GM19463 (cell line): Measurements from ENCODE around the gene WEE1.
"Not testable (repeated sequence)": the region's sequence is repeated elsewhere in the genome, so short reads cannot be mapped to it uniquely, and the experiment has no call there.

Experiments
- ATAC-seq: cut with Tn5 transposase; IDR thresholded peaks from one replicate; pipeline ENCODE4 v1.9.1; 2021; ENCODE audit warnings: mild to moderate bottlenecking, moderate library complexity; ENCODE audit not compliant: unreplicated experiment

The WEE1 gene

DNA sequence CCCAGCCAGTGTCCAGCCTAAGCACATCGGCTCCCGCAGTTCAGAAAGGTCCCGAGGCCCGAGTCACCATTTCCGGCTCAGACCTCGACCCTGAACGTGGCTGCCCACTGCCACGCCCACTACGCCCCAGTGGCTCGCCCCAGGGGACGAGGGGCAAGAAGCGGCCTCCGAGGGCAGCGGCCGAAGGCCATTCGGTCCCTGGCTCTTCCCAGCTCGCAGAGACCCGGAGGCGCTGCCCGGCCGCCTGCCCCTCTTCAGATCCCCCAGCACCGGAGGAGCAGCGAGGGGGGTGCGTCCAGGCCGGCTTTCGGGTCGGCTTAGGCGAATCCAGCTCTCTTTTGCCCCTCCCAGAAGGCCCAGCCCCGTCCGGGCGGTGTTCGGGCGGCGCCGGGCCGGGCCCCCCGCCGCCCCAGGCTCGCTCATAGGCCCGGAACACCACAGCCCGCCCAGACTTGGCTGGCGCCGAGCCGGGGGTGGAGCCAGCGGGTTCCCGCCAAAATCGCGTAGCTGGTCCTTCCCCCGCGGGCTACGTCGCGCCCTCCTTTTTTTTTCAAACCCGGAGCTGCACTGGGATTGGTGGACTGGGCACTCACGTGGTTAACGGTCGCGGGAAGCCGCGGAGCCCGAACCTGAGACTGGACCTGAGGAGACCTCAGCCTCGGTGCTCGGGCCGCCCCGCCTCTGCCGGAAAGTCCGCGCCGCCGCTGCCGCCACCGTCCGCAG lies at the start of gene WEE1:
TSS of gene WEE1 (plus strand) at position 619 of the 723 bp plus-strand sequence. CDS start 264 bp downstream, outside the sequence.
- peak; percentile 89 for ATAC-seq

DNA sequence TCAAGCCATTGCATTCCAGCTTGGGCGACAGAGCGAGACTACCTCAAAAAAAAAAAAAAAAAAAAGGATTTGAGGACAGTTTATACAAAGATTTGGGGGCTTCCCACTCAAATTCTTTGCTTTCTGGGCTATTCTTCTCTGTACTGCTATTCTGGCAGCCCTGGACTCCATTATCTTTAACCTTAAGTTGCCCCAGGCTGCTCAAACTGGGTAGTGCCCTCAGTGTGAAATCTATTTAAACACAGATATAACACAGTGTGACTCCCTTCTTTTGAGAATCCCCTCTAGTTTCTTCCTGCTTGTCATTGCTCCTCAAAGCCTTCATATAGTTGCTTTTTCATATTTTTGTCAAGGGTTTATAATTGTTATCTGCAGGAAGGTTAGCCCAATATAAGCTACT lies 49.5 kb upstream of the WEE1 start:
- no peak for ATAC-seq

DNA sequence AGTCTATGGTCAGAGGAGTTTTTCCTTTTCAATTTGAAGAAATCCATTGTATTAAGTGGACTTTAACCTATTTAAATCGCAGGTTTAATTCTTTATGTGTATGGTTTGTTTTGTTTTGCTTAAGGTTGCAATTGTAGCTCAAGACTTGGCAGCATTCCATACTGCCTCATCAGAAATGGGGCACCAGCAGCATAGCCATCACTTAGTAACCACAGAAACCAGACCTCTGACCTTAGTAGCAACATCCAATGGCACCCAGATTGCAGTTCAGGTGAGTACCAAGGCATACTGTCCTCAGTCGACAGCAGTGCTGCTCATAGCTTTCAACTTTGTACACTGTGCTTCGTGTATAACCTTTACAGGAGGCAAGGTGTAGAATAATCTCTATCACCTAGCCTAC lies 48.4 kb upstream of the WEE1 start:
- ATAC-seq = no peak

DNA sequence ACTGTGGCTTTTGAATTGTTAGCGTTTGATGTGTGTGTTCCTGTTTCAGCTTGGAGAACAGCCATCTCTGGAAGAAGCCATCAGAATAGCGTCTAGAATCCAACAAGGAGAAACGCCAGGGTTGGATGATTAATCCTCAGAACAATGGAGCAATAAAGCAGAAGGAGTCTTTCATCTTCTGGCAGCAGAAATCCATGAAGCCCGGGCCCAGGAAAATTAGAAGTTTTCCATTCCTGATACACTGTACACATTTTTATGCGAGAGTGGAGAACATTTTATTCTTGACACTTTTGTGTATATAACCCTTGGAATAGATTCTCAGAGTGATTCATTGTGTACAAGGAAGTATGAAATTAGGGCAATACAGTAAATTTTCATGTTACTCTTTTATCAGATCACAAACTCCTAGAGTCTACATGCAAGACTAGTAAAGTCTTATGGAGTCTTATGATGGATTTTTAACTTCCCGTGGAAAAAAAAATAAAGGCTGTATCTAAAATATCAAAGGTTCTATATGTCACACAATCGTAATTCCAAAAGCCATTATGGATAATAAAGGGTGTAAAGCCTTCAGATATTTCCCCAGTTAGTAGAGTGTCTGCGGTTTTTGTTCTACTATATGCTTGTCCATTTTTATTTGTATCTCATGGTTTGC lies 45.9 kb upstream of the WEE1 start:
- ATAC-seq = no peak

DNA sequence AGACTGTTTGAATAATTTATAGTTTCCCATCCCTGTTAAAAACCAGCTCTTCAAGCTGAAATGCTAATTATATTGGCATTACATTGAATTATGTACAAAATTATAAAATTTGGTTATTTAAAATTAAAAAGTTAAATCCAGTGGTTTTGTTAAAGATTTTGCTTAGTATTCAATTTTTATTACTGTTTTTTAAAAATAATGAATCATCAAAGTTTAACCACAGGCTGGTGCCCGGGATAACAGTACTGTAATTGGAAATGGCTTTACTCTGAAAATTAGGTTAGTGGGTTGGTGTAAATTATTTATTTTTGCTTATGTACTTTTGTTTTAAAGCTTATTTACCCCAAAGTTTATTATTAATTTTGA lies 45.4 kb upstream of the WEE1 start:
- no peak for ATAC-seq

DNA sequence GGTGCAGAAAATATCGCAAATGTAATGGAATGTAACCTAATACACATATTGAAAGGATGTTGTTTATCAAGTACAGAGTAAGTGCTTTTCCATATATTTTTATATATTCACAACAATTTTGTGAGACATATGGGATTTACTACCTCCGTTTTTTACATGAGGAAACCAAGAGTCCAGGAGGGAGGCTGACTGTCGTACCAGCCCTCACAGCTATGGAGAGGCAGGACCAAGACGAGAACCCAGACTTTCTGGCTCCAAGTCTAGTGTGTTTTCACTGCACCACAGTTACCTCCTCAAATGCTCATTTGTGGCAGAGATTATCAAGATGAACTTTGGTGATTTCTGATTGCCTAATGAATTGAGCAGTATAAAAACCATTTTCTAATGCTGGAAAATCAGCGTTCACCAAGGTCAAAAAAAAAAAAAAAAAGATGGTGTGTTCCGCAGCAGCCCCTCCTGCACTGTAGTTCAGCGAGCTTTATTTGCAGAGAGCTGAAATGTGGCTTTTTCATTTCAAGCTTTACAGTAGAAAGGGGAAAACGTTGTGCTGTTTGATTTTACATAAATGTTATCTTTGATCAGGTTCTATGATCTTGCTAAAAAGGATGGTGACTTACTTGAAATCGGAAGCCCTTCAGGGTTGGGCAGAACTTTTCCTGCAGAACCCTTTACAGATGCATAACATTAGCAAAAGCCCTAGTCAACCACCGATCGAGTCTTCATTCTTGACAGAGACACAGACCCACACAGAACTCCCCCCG lies 44.7 kb upstream of the WEE1 start:
- ATAC-seq = no peak

DNA sequence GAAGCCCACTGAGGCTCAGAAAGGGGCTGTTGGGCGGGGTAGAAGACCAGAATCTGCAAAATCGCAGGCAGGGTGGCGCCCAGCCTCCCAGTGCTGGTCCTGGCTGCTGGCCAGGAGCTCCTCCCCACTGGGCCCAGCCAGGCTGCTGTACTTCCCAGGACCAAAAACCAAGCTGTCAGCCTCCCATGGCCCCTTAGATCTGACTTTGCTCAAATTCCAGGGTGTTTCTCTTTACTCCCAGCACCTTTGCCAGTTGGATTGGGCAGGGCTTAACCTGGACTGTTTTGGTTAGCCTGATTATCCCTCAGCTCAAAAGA lies 44.2 kb upstream of the WEE1 start:
- ATAC-seq = no peak

DNA sequence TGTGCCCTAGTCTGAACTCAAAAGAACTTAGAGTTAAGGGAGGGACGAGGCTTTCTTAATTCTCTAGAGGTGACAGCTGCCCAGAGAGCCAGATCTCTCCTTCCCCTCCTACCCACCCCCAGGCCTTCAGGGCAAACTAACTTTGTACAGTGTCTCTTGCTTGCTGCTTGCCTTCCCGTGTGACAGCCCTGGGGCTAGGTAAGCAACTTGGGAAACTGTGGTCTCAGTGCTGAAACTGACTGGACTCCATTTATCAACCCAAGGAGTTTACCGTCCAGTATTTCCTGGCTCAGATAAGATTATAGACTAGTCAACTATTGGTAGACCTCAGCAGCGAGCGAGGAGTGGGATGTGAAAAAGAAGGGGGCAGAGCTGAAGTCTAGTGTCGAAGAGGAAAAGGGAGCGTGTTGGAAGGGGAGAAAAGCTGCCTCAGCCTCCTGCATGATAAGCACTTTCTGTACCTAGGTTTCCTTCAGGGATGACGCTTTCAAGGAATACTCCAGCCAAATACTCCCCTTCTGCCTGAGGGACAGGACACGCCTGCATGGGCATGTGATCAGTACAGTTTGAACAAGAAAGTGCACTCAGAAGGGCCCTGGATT lies 43.3 kb upstream of the WEE1 start:
- no peak for ATAC-seq

DNA sequence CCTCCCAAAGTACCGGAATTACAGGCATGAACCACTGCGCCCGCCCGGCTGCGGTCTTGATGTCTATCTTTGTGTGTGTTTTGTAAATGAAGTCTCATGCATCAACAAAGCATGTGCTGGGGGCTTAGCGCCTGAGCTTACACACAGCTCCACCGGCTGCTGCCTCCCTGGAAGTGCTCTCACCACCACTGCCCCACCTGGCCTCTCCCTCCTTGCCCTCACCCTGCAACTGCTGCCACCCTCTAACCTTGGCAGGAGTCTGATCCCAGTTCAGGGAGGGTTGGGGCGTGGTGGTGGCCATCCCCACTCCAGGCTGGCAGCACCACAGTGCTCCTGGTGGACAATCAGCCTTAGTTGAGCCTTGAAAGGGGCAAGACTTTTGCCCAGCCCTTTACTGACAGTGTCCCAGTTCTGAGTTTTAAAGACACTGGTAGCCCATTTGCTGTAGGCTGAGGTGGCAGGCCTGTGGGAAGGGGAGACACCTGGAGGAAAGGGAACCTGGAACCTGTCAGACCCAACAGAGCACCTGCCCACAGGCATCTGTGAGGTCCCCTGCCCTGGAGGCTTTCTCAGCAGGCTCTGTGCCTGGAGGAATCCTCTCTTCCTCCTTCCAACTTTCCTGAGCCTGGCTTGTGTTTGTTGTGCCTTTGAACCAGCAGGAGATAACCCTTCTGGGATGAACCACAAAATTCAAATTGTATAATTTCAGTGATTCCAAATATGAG lies 42.4 kb upstream of the WEE1 start:
- ATAC-seq = no peak

DNA sequence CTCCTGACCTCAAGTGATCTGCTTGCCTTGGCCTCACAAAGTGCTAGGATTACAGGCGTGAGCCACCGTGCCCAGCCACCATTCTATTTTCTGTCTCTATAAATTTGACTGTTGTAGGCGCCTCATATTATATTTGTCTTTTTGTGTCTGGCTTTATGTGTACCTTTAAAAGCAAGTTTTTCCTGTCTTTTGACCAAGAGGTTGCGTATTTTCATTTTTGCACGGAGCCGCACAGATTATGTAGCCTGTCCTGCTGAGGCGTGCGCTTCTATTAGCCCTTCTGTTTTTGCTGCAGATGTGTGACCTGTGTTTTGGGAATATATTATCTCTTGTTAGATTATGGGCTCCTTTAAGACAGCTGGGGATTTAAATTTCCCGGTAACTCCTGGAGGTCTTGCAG lies 40.4 kb upstream of the WEE1 start:
- no peak for ATAC-seq

DNA sequence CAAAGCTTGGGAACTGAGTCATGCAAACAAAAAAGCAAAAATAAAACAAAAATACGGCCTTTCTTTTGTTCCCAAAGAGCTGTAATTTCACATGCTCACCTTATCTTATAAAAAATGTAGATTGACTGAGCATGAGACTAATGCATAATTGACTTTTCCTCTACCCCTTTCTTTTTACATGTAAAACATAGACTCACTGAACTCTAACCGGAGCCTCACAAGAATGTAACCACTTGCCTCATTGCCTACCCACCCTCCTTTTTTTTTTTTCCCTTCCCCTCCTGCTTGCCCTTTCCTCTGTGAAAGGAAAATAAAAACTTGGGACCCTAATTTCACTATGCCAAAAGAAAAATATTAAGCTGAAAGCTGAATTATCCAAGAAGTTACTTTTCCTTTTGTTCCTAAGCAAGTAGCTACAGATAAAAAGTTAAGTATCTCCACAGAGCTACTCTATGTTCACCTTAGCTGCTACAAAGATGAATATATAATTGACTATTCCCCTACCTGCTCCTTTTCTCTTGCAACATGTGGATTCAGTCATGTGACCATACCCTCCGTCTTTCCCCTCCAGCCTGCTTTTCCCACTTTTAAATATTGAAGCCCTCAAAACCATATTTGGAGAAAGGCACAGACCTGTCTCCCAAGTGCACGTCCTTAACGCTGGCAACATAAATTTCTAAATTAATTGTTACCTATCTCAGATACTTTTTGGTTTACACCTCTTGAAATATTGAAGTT lies 39.6 kb upstream of the WEE1 start:
- ATAC-seq = no peak

DNA sequence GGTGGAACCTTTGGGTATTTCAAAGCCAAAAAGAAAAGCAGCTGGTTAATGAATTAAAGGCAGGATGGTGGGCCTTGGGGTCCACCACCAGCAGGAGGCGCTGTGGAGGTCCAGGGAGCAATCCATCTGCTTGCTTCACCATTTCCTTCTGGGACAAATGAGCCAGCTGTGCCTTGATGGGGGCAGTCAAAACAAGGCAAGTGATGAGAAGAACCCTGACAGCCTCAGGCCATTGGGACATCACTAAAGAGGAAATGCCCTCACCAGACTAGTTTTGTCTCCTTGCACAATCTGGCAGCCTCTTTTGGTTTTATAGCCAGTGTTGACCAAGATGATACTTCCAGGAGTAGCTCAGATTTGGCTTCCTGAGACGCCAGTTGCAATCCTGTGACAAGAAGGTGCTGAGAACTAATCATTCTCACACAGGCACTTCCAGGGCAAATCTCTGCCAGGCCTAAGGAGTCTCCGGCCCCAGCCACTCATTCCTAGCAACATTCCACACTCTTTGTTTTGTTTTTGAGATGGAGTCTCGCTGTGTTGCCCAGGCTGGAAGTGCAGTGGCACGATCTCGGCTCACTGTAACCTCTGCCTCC lies 38.2 kb upstream of the WEE1 start:
- no peak for ATAC-seq

DNA sequence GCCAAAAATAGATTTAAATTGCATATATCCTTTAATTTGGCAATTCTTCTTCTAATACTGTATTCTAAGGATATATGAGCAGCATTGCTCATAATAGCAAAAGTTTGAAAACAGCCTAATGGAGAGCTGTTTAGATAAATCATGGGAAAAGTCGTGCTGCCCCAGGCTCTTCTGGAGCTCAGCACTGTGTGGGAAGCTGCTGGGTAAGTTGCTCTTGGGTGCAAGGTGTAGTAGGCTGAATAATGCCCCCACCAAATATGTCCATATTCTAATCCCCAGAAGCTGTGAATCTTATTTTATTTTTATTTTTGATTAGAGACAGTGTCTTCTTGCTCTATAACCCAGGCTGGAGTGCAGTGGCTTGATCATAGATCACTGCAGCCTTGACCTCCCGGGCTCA lies 34.9 kb upstream of the WEE1 start:
- ATAC-seq = no peak

DNA sequence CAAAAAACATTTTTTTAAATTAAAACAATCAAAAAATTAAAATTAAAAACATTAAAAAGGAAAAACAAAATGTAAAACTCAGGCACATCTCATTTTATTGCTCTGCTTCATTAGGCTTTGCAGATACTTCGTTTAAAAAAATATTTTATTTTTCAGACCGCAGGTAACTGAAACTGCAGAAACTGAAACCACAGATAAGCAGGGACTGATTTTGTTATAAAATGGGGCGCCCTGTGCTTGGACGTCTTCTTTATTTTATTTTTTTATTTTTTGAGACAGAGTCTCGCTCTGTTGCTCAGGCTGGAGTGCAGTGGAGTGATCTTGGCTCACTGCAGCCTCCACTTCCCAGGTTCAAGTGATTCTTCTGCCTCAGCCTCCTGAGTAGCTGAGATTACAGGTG lies 24.3 kb upstream of the WEE1 start:
- not testable (repeated sequence) for ATAC-seq

DNA sequence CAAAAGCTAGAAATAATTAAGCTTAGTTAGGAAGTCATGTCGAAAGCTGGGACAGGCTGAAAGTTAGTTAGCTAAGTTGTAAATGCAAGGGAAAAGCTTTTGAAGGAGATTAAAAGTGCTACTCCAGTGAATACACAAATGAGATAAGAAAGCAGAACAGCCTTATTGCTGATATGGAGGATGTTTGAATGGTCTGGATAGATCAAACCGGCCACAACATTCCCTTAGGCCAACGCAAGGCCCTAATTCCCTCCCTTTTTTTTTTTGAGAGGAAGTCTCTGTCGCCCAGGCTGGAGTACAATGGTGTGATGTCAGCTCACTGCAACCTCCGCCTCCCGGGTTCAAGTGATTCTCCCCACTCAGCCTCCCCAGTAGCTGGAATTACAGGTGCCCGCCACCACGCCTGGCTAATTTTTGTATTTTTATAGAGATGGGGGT lies 23.3 kb upstream of the WEE1 start:
- ATAC-seq = no peak

DNA sequence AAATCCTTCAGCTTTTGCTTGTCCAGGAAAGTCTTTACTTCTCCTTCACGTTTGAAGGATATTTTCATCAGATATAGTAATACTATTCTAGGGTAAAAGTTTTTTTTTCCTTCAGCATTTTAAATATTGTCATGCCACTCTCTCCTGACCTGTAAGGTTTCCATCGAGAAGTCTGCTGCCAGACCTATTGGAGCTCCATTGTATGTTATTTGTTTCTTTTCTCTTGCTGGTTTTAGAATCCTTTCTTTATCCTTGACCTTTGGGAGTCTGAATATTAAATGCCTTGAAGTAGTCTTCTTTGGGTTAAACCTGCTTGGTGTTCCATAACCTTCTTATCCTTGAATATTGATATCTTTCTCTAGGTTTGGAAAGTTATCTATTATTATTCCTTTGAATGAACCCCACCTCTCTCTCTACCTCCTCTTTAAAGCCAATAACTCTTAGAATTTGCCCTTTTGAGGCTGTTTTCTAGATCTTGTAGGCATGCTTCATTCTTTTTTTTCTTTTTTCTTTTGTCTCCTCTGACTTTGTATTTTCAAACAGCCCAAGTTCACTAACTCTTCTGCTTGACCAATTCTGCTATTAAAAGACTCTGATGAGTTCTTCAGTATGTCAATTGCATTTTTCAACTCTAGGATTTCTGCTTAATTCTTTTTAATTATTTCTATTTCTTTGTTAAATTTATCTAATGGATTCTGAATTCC lies 12.0 kb upstream of the WEE1 start:
- no peak for ATAC-seq

DNA sequence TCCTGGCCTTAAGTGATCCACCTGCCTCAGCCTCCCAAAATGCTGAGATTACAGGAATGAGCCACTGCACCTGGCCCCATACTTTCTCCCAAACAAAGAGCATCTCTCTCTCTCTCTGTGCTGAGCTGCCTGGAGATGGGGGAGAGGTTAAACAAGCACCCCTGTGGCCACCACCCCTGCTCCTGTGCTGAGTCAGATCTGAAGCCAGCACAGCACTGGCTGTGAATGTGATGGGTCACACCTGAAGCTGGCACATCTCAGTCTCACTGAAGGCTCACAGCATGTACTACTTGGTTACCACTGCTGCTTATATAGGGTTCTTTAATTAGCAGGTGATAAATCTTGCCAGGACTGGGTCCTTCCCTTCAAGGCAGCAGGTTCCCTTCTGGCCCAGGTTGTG lies 10.8 kb upstream of the WEE1 start:
- ATAC-seq = no peak

DNA sequence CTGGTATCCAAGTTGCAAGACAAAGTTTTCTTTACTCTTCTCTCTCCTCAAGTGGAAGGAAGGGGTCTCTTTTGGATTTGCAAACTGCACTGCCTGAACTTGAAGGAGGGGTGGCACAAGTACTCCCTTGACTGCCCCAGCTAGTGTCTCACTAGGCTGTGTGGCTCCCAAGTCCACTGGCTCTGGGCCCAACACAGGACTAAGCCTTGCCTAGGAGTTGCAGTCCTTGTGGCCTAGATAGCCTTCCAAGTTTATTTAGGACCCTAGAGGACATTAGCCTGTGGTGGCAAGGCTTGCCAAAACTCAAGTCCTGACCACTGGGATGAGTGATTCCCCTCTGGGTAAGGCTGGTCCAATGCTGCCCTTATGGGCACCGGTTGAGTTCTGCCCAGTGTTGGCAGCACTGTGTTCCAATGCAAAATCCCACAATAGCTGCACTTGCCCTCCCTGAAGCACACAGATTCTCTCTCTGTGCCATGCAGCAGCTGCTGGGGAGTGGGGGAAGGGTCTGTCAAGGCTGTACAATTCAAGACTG lies 10.2 kb upstream of the WEE1 start:
- ATAC-seq = no peak
